ENCODE data around the gene HS3ST5. TPM values are rescaled to one million over a fixed set of nuclear protein-coding genes. Genes with fewer than 3 reads are reported as not detected.

Gene HS3ST5
- total RNA-seq, 1 experiment from 2014 or later = 14.4 TPM

GRCh38 chr6:114158411-114158810 lies 184.4 kb downstream of the HS3ST5 start:
- Histone ChIP-seq H2BK12ac (ENCODE audit: insufficient read length, low read depth, low read length) (no peak overlapping the region), H4K5ac (ENCODE audit: insufficient read length, low read depth, low read length) (no peak overlapping the region), H3K9me3 (ENCODE audit: control insufficient read depth, low read depth, low read length) (no peaks in the 10 kb centered on the region), H3K14ac (ENCODE audit: insufficient read depth, low read length) (no peak overlapping the region), H3K9ac (ENCODE audit: extremely low read depth, insufficient read length, low read length) (no peak overlapping the region), H3K4me1 (ENCODE audit: insufficient read depth, low read length) (peaks cover 3% of the 10 kb centered on the region; the same call in 1 of the 2 replicates), H3K23ac (ENCODE audit: insufficient read length, low read depth, low read length) (no peak overlapping the region), H4K20me1 (ENCODE audit: control insufficient read depth, insufficient read depth, insufficient read length) (no peaks in the 10 kb centered on the region), H3K79me1 (ENCODE audit: insufficient read depth, low read depth, low read length, poor library complexity, severe bottlenecking) (no peaks in the 10 kb centered on the region), H3K27ac (ENCODE audit: insufficient read length, low read depth, low read length) (no peak overlapping the region), H2BK5ac (ENCODE audit: insufficient read length, low read length) (no peak overlapping the region), H3K79me2 (ENCODE audit: insufficient read depth, low read length) (no peaks in the 10 kb centered on the region), H2AK5ac (ENCODE audit: insufficient read length, low read length) (no peak overlapping the region), H3T11ph (ENCODE audit: low read length) (no peak overlapping the region), H4K8ac (replicated peaks; ENCODE audit: insufficient read length, low read depth, low read length) (no peak overlapping the region), H3K18ac (ENCODE audit: insufficient read length, low read depth, low read length) (no peak overlapping the region), H3K27me3 (ENCODE audit: insufficient read depth, low read length) (no peaks in the 10 kb centered on the region), H3K4ac (ENCODE audit: low read depth, low read length) (no peak overlapping the region), H2BK20ac (ENCODE audit: low read depth, low read length, poor library complexity, severe bottlenecking) (no peak overlapping the region), H3K23me2 (ENCODE audit: insufficient read length, low read depth, low read length, poor library complexity, severe bottlenecking) (no peaks in the 10 kb centered on the region), H2BK15ac (ENCODE audit: low read depth, low read length) (no peak overlapping the region), H3K56ac (ENCODE audit: insufficient read length, low read depth, low read length) (no peak overlapping the region), H4K91ac (ENCODE audit: insufficient read length, low read depth, low read length) (no peak overlapping the region), H3K4me2 (ENCODE audit: insufficient read depth, insufficient read length, low read length) (no peak overlapping the region), H2AFZ (ENCODE audit: low read length) (no peak overlapping the region), H2BK120ac (ENCODE audit: low read depth, low read length, poor library complexity, severe bottlenecking) (no peak overlapping the region)
- DNase-seq = no peak
- TF ChIP-seq, protein P1, sequence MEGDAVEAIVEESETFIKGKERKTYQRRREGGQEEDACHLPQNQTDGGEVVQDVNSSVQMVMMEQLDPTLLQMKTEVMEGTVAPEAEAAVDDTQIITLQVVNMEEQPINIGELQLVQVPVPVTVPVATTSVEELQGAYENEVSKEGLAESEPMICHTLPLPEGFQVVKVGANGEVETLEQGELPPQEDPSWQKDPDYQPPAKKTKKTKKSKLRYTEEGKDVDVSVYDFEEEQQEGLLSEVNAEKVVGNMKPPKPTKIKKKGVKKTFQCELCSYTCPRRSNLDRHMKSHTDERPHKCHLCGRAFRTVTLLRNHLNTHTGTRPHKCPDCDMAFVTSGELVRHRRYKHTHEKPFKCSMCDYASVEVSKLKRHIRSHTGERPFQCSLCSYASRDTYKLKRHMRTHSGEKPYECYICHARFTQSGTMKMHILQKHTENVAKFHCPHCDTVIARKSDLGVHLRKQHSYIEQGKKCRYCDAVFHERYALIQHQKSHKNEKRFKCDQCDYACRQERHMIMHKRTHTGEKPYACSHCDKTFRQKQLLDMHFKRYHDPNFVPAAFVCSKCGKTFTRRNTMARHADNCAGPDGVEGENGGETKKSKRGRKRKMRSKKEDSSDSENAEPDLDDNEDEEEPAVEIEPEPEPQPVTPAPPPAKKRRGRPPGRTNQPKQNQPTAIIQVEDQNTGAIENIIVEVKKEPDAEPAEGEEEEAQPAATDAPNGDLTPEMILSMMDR (conservative IDR thresholded peaks at IDR 0.05) = no peak
- peaks cover 0 to 10% (median 0%) of the 10 kb centered on the region in 3 experiments; a peak in 3 of 7 replicates for H3K36me3 Mint-ChIP-seq (ENCODE audit: insufficient read depth in 1 of 3, low read depth in 3 of 3)
- H3K9me3 Mint-ChIP-seq = no peaks in the 10 kb centered on the region
- no peak overlapping the region for H3K27ac Mint-ChIP-seq
- no peak overlapping the region for H3K4me3 Mint-ChIP-seq
- no peaks in the 10 kb centered on the region for H3K27me3 Mint-ChIP-seq (ENCODE audit: low read depth)
- WGBS (ENCODE audit: extremely low coverage, insufficient read length, low lambda C conversion rate) = no CpG with 5 or more reads among the region's 1 CpG
- peaks cover 23 to 25% of the 10 kb centered on the region in 2 experiments for H3K4me1 Mint-ChIP-seq
